ENCODE results near the gene SCAPER.

Gene SCAPER

GRCh38 chr15:76791511-76791910, 113.6 kb downstream of the SCAPER start:
- no peak for TF ChIP-seq CTCF (IDR thresholded peaks at IDR 0.05; ENCODE audit: insufficient read depth, low read length, missing control alignments)
- ChIA-PET POLR2A (no interaction called here), CTCF (no interaction called here)
- no peak overlapping the region for H3K4me3 ChIP-seq (ENCODE audit: low read depth, low read length)
- no peak for DNase-seq (ENCODE audit: low read depth, low spot score)

GRCh38 chr15:76787273-76787672, 117.9 kb downstream of the SCAPER start:
- ChIA-PET POLR2A (no interaction called here), CTCF (no interaction called here)
- TF ChIP-seq CTCF (IDR thresholded peaks at IDR 0.05; ENCODE audit: insufficient read depth, low read length, missing control alignments) = no peak
- no peak for DNase-seq (ENCODE audit: low read depth, low spot score)
- H3K4me3 ChIP-seq (ENCODE audit: low read depth, low read length) = no peak overlapping the region

GRCh38 chr15:76776969-76777368, 128.2 kb downstream of the SCAPER start:
- TF ChIP-seq CTCF (IDR thresholded peaks at IDR 0.05; ENCODE audit: insufficient read depth, low read length, missing control alignments) = no peak
- no peak overlapping the region for H3K4me3 ChIP-seq (ENCODE audit: low read depth, low read length)
- no peak for DNase-seq (ENCODE audit: low read depth, low spot score)
- CTCF ChIA-PET = no interaction called here
- POLR2A ChIA-PET = no interaction called here

GRCh38 chr15:76776480-76776879, 128.7 kb downstream of the SCAPER start:
- DNase-seq (ENCODE audit: low read depth, low spot score) = no peak
- POLR2A ChIA-PET = no interaction called here
- no peak for TF ChIP-seq CTCF (IDR thresholded peaks at IDR 0.05; ENCODE audit: insufficient read depth, low read length, missing control alignments)
- no peak overlapping the region for H3K4me3 ChIP-seq (ENCODE audit: low read depth, low read length)
- CTCF ChIA-PET = no interaction called here

- CTCF ChIA-PET = no interaction called here
- POLR2A ChIA-PET = no interaction called here
- TF ChIP-seq CTCF (IDR thresholded peaks at IDR 0.05; ENCODE audit: insufficient read depth, low read length, missing control alignments) = no peak
- no peak overlapping the region for H3K4me3 ChIP-seq (ENCODE audit: low read depth, low read length)
- no peak for DNase-seq (ENCODE audit: low read depth, low spot score)
These were observed 131.9 kb downstream of the SCAPER start for GRCh38 chr15:76773234-76773633.

GRCh38 chr15:76772776-76773175, 132.4 kb downstream of the SCAPER start:
- ChIA-PET POLR2A (no interaction called here), CTCF (no interaction called here)
- no peak for DNase-seq (ENCODE audit: low read depth, low spot score)
- no peak overlapping the region for H3K4me3 ChIP-seq (ENCODE audit: low read depth, low read length)
- no peak for TF ChIP-seq CTCF (IDR thresholded peaks at IDR 0.05; ENCODE audit: insufficient read depth, low read length, missing control alignments)
